CD4-positive, CD25-positive, alpha-beta regulatory T cell (primary cell): ENCODE results near the gene ERFE. TPM values are rescaled to one million over a fixed set of nuclear protein-coding genes. Genes with fewer than 3 reads are reported as not detected.

Experiments used
- ATAC-seq, 2 donors: fragments of 150-1000 bp; cut with Tn5 transposase; one replicate each; pipeline ENCODE4 v1.10.0; 2021; ENCODE audit warnings: low read depth in 2 of 2, moderate number of reproducible peaks in 2 of 2, moderate library complexity in 1 of 2
- DNase-seq, 3 donors: peaks; one replicate each; pipeline versions ENCODE4 v3.0.0 to v3.0.0-alpha.2; 2012 to 2022; ENCODE audit warnings: mixed read lengths in 1 of 3
- H3K27ac ChIP-seq: one replicate; pipeline ENCODE4 v1.7.0; 2013; ENCODE audit warnings: mild to moderate bottlenecking, low read length; ENCODE audit not compliant: insufficient read depth, poor library complexity, severe bottlenecking
- H3K27me3 ChIP-seq: one replicate; pipeline ENCODE4 v1.7.0; 2013; ENCODE audit warnings: low read length; ENCODE audit not compliant: control insufficient read depth, insufficient read depth
- H3K36me3 ChIP-seq: one replicate; pipeline ENCODE4 v1.7.0; 2013; ENCODE audit warnings: mild to moderate bottlenecking, low read length, moderate library complexity; ENCODE audit not compliant: control insufficient read depth, insufficient read depth
- H3K4me1 ChIP-seq: 2 replicates; pipeline ENCODE4 v1.7.0; 2013; ENCODE audit warnings: mild to moderate bottlenecking, low read length; ENCODE audit not compliant: insufficient read depth, control insufficient read depth, poor library complexity, severe bottlenecking
- H3K4me3 ChIP-seq: one replicate; pipeline ENCODE4 v1.7.0; 2013; ENCODE audit warnings: low read depth, mild to moderate bottlenecking, low read length, moderate library complexity
- H3K9me3 ChIP-seq, 2 experiments: 1 replicate in 1 of 2; 2 replicates in 1 of 2; pipeline ENCODE4 v1.7.0; 2013; ENCODE audit warnings: low read length in 2 of 2, mild to moderate bottlenecking in 1 of 2, moderate library complexity in 1 of 2; ENCODE audit not compliant: control insufficient read depth in 2 of 2
- H3K27ac Mint-ChIP-seq, 3 donors: one replicate each; pipeline ENCODE4 v1.8.0; 2020 to 2022; ENCODE audit warnings: mild to moderate bottlenecking in 3 of 3, mixed read lengths in 3 of 3, moderate library complexity in 2 of 3
- H3K27me3 Mint-ChIP-seq: one replicate; pipeline ENCODE4 v1.8.0; 2022; ENCODE audit warnings: mild to moderate bottlenecking, mixed read lengths
- H3K36me3 Mint-ChIP-seq: one replicate; pipeline ENCODE4 v1.8.0; 2020; ENCODE audit warnings: mixed read lengths
- H3K4me1 Mint-ChIP-seq, 4 donors: one replicate each; pipeline ENCODE4 v1.8.0; 2020 to 2022; ENCODE audit warnings: mixed read lengths in 4 of 4, mild to moderate bottlenecking in 1 of 4
- H3K4me3 Mint-ChIP-seq, 4 donors: one replicate each; pipeline ENCODE4 v1.8.0; 2020 to 2022; ENCODE audit warnings: mild to moderate bottlenecking in 4 of 4, mixed read lengths in 4 of 4, moderate library complexity in 3 of 4
- H3K9me3 Mint-ChIP-seq, 7 donors: one replicate each; pipeline ENCODE4 v1.8.0; 2020 to 2022; ENCODE audit warnings: mixed read lengths in 7 of 7, mild to moderate bottlenecking in 3 of 7, moderate library complexity in 2 of 7
- polyA plus RNA-seq, 4 donors: library from polyadenylated mRNA; unstranded; fragments of 300-500 nt; fragmentation: Illumina TruSeq; gene quantifications; one replicate each; pipeline ENCODE4 v1.2.3, GENCODE V29; 2021
- total RNA-seq: library from RNA; stranded (reverse); gene quantifications from one replicate; pipeline ENCODE4 v1.2.3, GENCODE V29; 2022

The ERFE gene
- total and polyA plus RNA-seq, 5 donors from 2014 or later: 0.29 TPM; not detected in 4

DNA sequence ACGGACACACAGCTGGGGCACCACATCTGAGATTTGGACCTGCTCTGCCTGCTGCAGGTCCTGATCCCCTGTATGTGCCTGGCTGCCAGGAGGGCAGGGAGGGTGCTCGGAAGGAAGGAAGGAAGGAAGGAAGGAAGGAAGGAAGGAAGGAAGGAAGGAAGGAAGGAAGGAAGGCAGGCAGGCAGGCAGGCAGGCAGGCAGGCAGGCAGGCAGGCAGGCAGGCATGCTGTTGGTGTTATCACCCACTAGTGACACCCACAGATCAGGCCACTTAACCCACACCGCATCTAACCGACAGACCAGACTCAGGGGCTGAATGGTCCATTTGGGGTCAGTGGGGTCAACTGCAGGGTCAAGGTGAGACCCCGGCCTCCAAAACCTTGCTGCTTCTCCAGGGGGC, 14.5 kb upstream of the ERFE start:
- no peak overlapping the region for H3K4me3 Mint-ChIP-seq
- no peak overlapping the region for H3K27ac ChIP-seq
- no peaks in the 10 kb centered on the region for H3K27me3 ChIP-seq
- peaks cover 0 to 5% (median 1%) of the 10 kb centered on the region in 4 donors for H3K4me1 Mint-ChIP-seq
- no peaks in the 10 kb centered on the region for H3K36me3 ChIP-seq
- peaks cover 4% of the 10 kb centered on the region for H3K4me1 ChIP-seq
- H3K27me3 Mint-ChIP-seq: no peaks in the 10 kb centered on the region
- H3K36me3 Mint-ChIP-seq: no peaks in the 10 kb centered on the region
- no peak overlapping the region for H3K4me3 ChIP-seq
- DNase-seq (no peak), ATAC-seq (no peak)
- peaks cover 0 to 2% (median 0%) of the 10 kb centered on the region in 7 donors for H3K9me3 Mint-ChIP-seq
- H3K9me3 ChIP-seq: no peaks in the 10 kb centered on the region
- H3K27ac Mint-ChIP-seq: no peak overlapping the region

- Histone ChIP-seq H3K36me3 (no peaks in the 10 kb centered on the region), H3K9me3 (no peaks in the 10 kb centered on the region), H3K27ac (no peak overlapping the region), H3K27me3 (no peaks in the 10 kb centered on the region), H3K4me1 (no peaks in the 10 kb centered on the region), H3K4me3 (no peak overlapping the region)
- H3K27ac Mint-ChIP-seq: no peak overlapping the region
- H3K36me3 Mint-ChIP-seq: no peaks in the 10 kb centered on the region
- DNase-seq (no peak), ATAC-seq (no peak)
- H3K27me3 Mint-ChIP-seq: no peaks in the 10 kb centered on the region
- H3K4me1 Mint-ChIP-seq: peaks cover 0 to 5% (median 1%) of the 10 kb centered on the region in 4 donors
- H3K4me3 Mint-ChIP-seq: no peak overlapping the region
- peaks cover 0 to 2% (median 0%) of the 10 kb centered on the region in 7 donors for H3K9me3 Mint-ChIP-seq
These were observed 13.7 kb upstream of the ERFE start for GRCh38 chr2:238145046-238145445.

- Mint-ChIP-seq H3K36me3 (no peaks in the 10 kb centered on the region), H3K27me3 (no peaks in the 10 kb centered on the region), H3K4me1 (peaks cover 0 to 5% (median 1%) of the 10 kb centered on the region in 4 donors), H3K27ac (no peak overlapping the region), H3K4me3 (no peak overlapping the region), H3K9me3 (peaks cover 0 to 2% (median 0%) of the 10 kb centered on the region in 7 donors)
- H3K4me1 ChIP-seq: no peaks in the 10 kb centered on the region
- no peaks in the 10 kb centered on the region for H3K9me3 ChIP-seq
- H3K4me3 ChIP-seq: no peak overlapping the region
- ATAC-seq (no peak), DNase-seq (no peak)
- no peak overlapping the region for H3K27ac ChIP-seq
- H3K27me3 ChIP-seq: no peaks in the 10 kb centered on the region
- H3K36me3 ChIP-seq: no peaks in the 10 kb centered on the region
These were observed 12.9 kb upstream of the ERFE start for GRCh38 chr2:238145851-238146250.

DNA sequence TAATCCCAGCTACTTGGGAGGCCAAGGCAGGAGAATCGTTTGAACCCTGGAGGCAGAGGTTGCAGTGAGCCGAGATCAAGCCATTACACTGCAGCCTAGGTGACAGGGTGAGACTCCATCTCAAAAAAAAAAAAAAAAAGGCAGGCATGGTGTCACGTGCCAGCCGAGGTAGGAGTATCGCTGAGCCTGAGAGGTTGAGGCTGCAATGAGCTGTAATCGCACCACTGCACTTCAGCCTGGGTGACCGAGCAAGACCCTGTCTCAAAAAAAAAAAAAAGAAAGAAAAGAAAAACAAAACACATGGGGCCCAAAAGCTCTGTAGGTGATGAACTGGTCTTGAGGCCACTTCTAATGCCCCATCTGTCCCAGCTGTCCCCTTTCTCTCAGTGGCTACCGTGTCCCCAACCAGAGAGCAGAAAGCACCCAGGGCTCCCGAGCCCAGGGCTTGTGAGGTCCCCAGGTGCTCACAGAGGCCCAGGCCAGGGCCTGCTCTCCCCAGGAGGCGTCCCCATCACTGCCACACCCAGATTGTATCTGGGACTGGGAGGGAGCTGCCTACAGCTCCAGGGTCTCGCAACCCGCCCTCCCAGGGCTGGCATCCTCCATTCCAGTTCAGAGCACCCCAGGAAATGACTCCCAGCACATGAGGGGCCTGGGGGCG, 11.8 kb upstream of the ERFE start:
- H3K4me1 Mint-ChIP-seq: no peaks in the 10 kb centered on the region
- no peaks in the 10 kb centered on the region for H3K27me3 ChIP-seq

DNA sequence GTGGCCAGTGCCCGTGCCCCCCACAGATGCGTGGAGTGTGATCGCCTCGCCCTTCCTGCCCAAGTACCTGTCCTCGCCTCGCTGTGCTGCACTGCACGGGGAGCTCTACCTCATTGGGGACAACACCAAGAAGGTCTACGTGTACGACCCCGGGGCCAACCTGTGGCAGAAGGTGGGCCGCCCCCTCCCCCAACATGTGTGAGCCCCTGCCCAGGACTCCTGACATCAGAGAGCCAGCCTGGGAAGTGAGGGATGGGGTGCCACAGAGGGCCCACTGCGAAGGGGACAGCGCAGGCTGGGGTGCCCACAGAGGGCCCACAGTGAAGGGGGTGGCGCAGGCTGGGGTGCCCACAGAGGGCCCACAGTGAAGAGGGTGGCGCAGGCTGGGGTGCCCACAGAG, 9.8 kb upstream of the ERFE start:
- H3K4me1 ChIP-seq: no peaks in the 10 kb centered on the region
- H3K4me3 Mint-ChIP-seq: no peak overlapping the region
- H3K4me3 ChIP-seq: no peak overlapping the region
- H3K27me3 ChIP-seq: no peaks in the 10 kb centered on the region
- no peaks in the 10 kb centered on the region for H3K36me3 ChIP-seq
- H3K9me3 Mint-ChIP-seq: peaks cover 0 to 2% (median 0%) of the 10 kb centered on the region in 7 donors
- H3K27ac ChIP-seq: no peak overlapping the region
- H3K4me1 Mint-ChIP-seq: no peaks in the 10 kb centered on the region
- no peaks in the 10 kb centered on the region for H3K27me3 Mint-ChIP-seq
- no peak overlapping the region for H3K27ac Mint-ChIP-seq
- no peaks in the 10 kb centered on the region for H3K9me3 ChIP-seq
- ATAC-seq: no peak
- no peaks in the 10 kb centered on the region for H3K36me3 Mint-ChIP-seq
- DNase-seq: no peak

More for the DNA sequence above, 11.8 kb upstream of the ERFE start:
- no peaks in the 10 kb centered on the region for H3K27me3 Mint-ChIP-seq
- no peaks in the 10 kb centered on the region for H3K4me1 ChIP-seq
- H3K27ac ChIP-seq: no peak overlapping the region
- H3K36me3 ChIP-seq: no peaks in the 10 kb centered on the region
- no peak overlapping the region for H3K4me3 ChIP-seq
- no peak overlapping the region for H3K4me3 Mint-ChIP-seq
- H3K27ac Mint-ChIP-seq: no peak overlapping the region
- no peak for DNase-seq
- no peaks in the 10 kb centered on the region for H3K36me3 Mint-ChIP-seq
- no peak for ATAC-seq
- H3K9me3 Mint-ChIP-seq: peaks cover 0 to 2% (median 0%) of the 10 kb centered on the region in 7 donors
- H3K9me3 ChIP-seq: no peaks in the 10 kb centered on the region

DNA sequence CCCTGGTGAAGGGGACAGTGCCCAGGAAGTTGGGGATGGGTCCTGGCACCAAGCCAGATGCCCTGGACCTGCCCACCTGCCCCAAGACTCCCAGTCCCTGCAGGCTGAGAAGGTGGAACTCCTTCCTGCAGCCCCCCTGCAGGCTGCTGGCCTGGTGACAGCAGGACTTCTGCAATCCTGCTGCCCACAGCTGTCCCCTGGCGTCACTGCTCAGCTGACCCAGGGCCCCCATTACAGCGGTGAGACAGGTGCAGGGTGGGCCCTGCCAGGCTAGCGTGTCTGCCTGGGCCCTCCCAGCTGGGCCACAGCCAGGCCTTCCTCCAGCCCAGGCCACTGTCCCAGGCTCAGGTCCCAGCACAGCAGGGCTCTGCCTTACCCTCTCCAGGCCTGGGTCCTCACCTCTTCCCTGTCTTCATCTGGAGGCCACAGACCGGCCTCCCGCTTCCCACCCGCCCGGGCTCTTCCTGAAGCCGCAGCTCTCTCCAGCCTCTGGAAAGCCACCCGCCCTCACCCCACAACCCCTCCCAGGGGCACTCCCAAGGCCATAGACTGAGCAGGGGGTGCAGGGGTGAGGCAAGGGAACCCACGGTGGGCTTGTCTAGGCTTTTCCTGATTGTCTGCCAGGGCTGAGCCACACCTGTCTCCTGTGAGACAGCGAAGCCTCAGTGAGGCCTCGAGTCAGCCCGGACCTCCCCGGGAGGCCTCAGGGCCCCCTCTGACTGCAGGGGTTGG, 8.8 kb upstream of the ERFE start:
- Histone ChIP-seq H3K27me3 (no peaks in the 10 kb centered on the region), H3K27ac (no peak overlapping the region), H3K36me3 (no peaks in the 10 kb centered on the region), H3K9me3 (no peaks in the 10 kb centered on the region), H3K4me3 (no peak overlapping the region), H3K4me1 (no peaks in the 10 kb centered on the region)
- no peak for DNase-seq
- Mint-ChIP-seq H3K36me3 (no peaks in the 10 kb centered on the region), H3K4me1 (no peaks in the 10 kb centered on the region), H3K4me3 (no peak overlapping the region), H3K27me3 (peaks cover 4% of the 10 kb centered on the region), H3K9me3 (peaks cover 0 to 2% (median 0%) of the 10 kb centered on the region in 7 donors), H3K27ac (no peak overlapping the region)
- ATAC-seq: no peak

GRCh38 chr2:238150686-238151085, 8.1 kb upstream of the ERFE start:
- H3K9me3 Mint-ChIP-seq: no peaks in the 10 kb centered on the region
- Histone ChIP-seq H3K36me3 (no peaks in the 10 kb centered on the region), H3K27me3 (no peaks in the 10 kb centered on the region), H3K9me3 (no peaks in the 10 kb centered on the region), H3K4me1 (no peaks in the 10 kb centered on the region), H3K27ac (no peak overlapping the region), H3K4me3 (no peak overlapping the region)
- H3K4me1 Mint-ChIP-seq: no peaks in the 10 kb centered on the region
- peaks cover 6% of the 10 kb centered on the region for H3K27me3 Mint-ChIP-seq
- no peak for DNase-seq
- no peak overlapping the region for H3K27ac Mint-ChIP-seq
- no peaks in the 10 kb centered on the region for H3K36me3 Mint-ChIP-seq
- H3K4me3 Mint-ChIP-seq: no peak overlapping the region
- ATAC-seq: no peak

GRCh38 chr2:238151205-238151604, 7.6 kb upstream of the ERFE start:
- H3K4me3 Mint-ChIP-seq: no peak overlapping the region
- H3K27me3 ChIP-seq: no peaks in the 10 kb centered on the region
- peaks cover 6% of the 10 kb centered on the region for H3K27me3 Mint-ChIP-seq
- DNase-seq (no peak), ATAC-seq (no peak)
- H3K9me3 ChIP-seq: no peaks in the 10 kb centered on the region
- no peaks in the 10 kb centered on the region for H3K4me1 Mint-ChIP-seq
- no peaks in the 10 kb centered on the region for H3K36me3 ChIP-seq
- H3K36me3 Mint-ChIP-seq: no peaks in the 10 kb centered on the region
- H3K27ac Mint-ChIP-seq: no peak overlapping the region
- H3K4me1 ChIP-seq: no peaks in the 10 kb centered on the region
- no peak overlapping the region for H3K27ac ChIP-seq
- H3K9me3 Mint-ChIP-seq: no peaks in the 10 kb centered on the region
- no peak overlapping the region for H3K4me3 ChIP-seq
